ENCODE results near the gene TTC39C.

TTC39C gene

GRCh38 chr18:24063121-24063731 lies 48.7 kb downstream of the TTC39C start:
- no peak overlapping the region for H3K4me3 ChIP-seq (ENCODE audit: low read depth, low read length)
- ChIA-PET POLR2A (no interaction called here), CTCF (no interaction called here)
- peak; percentile 5 for DNase-seq (ENCODE audit: low read depth, low spot score)
- no peak for TF ChIP-seq CTCF (IDR thresholded peaks at IDR 0.05; ENCODE audit: insufficient read depth, low read length, missing control alignments)

DNA sequence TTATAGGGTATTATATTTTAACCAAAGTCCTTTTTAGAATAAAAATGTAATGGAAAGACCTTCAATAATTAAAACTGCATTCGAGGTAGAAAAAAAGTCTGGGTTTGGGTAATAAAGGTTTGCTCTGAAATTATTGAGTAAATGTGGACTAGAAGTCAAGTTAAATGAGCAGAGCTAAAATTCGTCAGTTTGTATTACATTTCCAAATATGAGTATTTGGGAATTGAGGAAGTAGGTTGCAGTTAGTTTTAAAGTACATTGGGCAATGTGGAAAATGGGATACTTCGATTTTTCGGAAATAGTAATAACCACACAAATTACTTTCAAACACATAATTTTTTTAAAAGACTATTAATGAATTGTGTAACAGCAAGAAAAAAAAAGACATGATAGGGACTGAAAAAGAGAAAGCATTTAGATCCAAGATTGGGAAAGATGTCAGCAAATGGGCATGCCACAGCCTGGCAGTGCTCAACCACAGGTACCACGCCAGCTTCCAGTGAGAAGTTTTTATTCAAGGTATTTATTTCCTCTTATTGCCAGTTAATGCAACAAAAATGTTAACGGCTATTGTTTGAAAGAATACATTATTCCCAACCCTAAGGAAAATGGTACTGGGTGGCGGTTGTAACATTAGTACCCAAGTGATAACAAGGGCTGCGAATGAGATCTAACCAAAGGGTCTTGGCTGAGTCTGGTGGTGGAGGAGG lies 50.0 kb downstream of the TTC39C start:
- ChIA-PET POLR2A (no interaction called here), CTCF (no interaction called here)

GRCh38 chr18:24065906-24066305 lies 51.4 kb downstream of the TTC39C start:
- ChIA-PET POLR2A (no interaction called here), CTCF (interaction anchor here (1.0 kb wide), 1 partner anchor 11 kb away, joined by 3 read pairs; no protein-coding TSS in a partner anchor)
- TF ChIP-seq CTCF (IDR thresholded peaks at IDR 0.05; ENCODE audit: insufficient read depth, low read length, missing control alignments), result no peak
- no peak for DNase-seq (ENCODE audit: low read depth, low spot score)
- no peak overlapping the region for H3K4me3 ChIP-seq (ENCODE audit: low read depth, low read length)

More for the DNA sequence above, 50.0 kb downstream of the TTC39C start:
- no peak for DNase-seq (ENCODE audit: low read depth, low spot score)
- TF ChIP-seq CTCF (IDR thresholded peaks at IDR 0.05; ENCODE audit: insufficient read depth, low read length, missing control alignments), result no peak
- H3K4me3 ChIP-seq (ENCODE audit: low read depth, low read length), result no peak overlapping the region

- ChIA-PET CTCF (interaction anchor here (1.2 to 1.3 kb wide), 2 partner anchors 7 to 9 kb away, joined by 3 read pairs; no protein-coding TSS in a partner anchor), POLR2A (no interaction called here)
- DNase-seq (ENCODE audit: low read depth, low spot score), result no peak
- H3K4me3 ChIP-seq (ENCODE audit: low read depth, low read length), result no peak overlapping the region
- no peak for TF ChIP-seq CTCF (IDR thresholded peaks at IDR 0.05; ENCODE audit: insufficient read depth, low read length, missing control alignments)
Measured at GRCh38 chr18:24068945-24069693, 54.6 kb downstream of the TTC39C start.

GRCh38 chr18:24071029-24071428 lies 56.5 kb downstream of the TTC39C start:
- no peak overlapping the region for H3K4me3 ChIP-seq (ENCODE audit: low read depth, low read length)
- CTCF ChIA-PET, result interaction anchor here (2.2 kb wide), 1 partner anchor 49 kb away, joined by 4 read pairs; no protein-coding TSS in a partner anchor
- POLR2A ChIA-PET, result no interaction called here
- TF ChIP-seq CTCF (IDR thresholded peaks at IDR 0.05; ENCODE audit: insufficient read depth, low read length, missing control alignments), result no peak
- no peak for DNase-seq (ENCODE audit: low read depth, low spot score)

- CTCF ChIA-PET, result interaction anchor here (1.0 to 2.2 kb wide), 2 partner anchors 16 to 48 kb away, joined by 3 to 4 read pairs; no protein-coding TSS in a partner anchor
Measured at GRCh38 chr18:24071779-24072178, 57.2 kb downstream of the TTC39C start.

More at GRCh38 chr18:24071779-24072178, 57.2 kb downstream of the TTC39C start:
- no peak overlapping the region for H3K4me3 ChIP-seq (ENCODE audit: low read depth, low read length)
- DNase-seq (ENCODE audit: low read depth, low spot score), result no peak
- no peak for TF ChIP-seq CTCF (IDR thresholded peaks at IDR 0.05; ENCODE audit: insufficient read depth, low read length, missing control alignments)
- POLR2A ChIA-PET, result no interaction called here

Data from AG04449 (cell line).